ENCODE measurements around the gene SLC25A47.
A peak's percentile ranks its signal among the peaks of the same experiment; 100 is the strongest.

Gene SLC25A47

GRCh38 chr14:100332071-100332639, 9.0 kb downstream of the SLC25A47 start:
- TF ChIP-seq CTCF (IDR thresholded peaks at IDR 0.05; ENCODE audit: low read depth, low read length, poor library complexity, severe bottlenecking) (no peak), EZH2phosphoT487 (IDR thresholded peaks at IDR 0.05; ENCODE audit: borderline replicate concordance, low read length) (no peak)
- no peaks in the 10 kb centered on the region for H3K27me3 ChIP-seq (ENCODE audit: control insufficient read depth, low read length)
- no peak overlapping the region for H3K4me3 ChIP-seq (ENCODE audit: low read length)
- H3K4me2 ChIP-seq (ENCODE audit: low read length), result no peak overlapping the region
- peaks cover 12% of the 10 kb centered on the region for H3K4me1 ChIP-seq (ENCODE audit: control insufficient read depth, low read length)
- no peaks in the 10 kb centered on the region for H3K9me2 ChIP-seq (replicated peaks; ENCODE audit: control insufficient read depth, low read length)
- no peaks in the 10 kb centered on the region for H3K9me3 ChIP-seq (ENCODE audit: control insufficient read depth, insufficient read depth, low read length)
- no peaks in the 10 kb centered on the region for H3F3A ChIP-seq (ENCODE audit: control insufficient read depth, insufficient read depth)
- H3K79me2 ChIP-seq (ENCODE audit: control insufficient read depth, low read length), result no peaks in the 10 kb centered on the region
- peaks cover 11% of the 10 kb centered on the region for H3K36me3 ChIP-seq (ENCODE audit: control insufficient read depth, low read length)
- H4K20me1 ChIP-seq (ENCODE audit: control insufficient read depth, insufficient read depth, low read depth, low read length), result no peaks in the 10 kb centered on the region
- H3K27ac ChIP-seq (ENCODE audit: low read depth, low read length), result no peak overlapping the region

- no peaks in the 10 kb centered on the region for H4K20me1 ChIP-seq (ENCODE audit: control insufficient read depth, insufficient read depth, low read depth, low read length)
- H3K9me2 ChIP-seq (replicated peaks; ENCODE audit: control insufficient read depth, low read length), result no peaks in the 10 kb centered on the region
- no peaks in the 10 kb centered on the region for H3K9me3 ChIP-seq (ENCODE audit: control insufficient read depth, insufficient read depth, low read length)
- peaks cover 15% of the 10 kb centered on the region for H3K36me3 ChIP-seq (ENCODE audit: control insufficient read depth, low read length)
- H3K4me2 ChIP-seq (ENCODE audit: low read length), result 0 out of 2 replicates have a peak overlapping the region, but pooled peaks have one; percentile 20
- no peak overlapping the region for H3K4me3 ChIP-seq (ENCODE audit: low read length)
- H3K79me2 ChIP-seq (ENCODE audit: control insufficient read depth, low read length), result no peaks in the 10 kb centered on the region
- no peak overlapping the region for H3K27ac ChIP-seq (ENCODE audit: low read depth, low read length)
- H3F3A ChIP-seq (ENCODE audit: control insufficient read depth, insufficient read depth), result no peaks in the 10 kb centered on the region
- H3K27me3 ChIP-seq (ENCODE audit: control insufficient read depth, low read length), result no peaks in the 10 kb centered on the region
- H3K4me1 ChIP-seq (ENCODE audit: control insufficient read depth, low read length), result peaks cover 12% of the 10 kb centered on the region
- TF ChIP-seq CTCF (IDR thresholded peaks at IDR 0.05; ENCODE audit: low read depth, low read length, poor library complexity, severe bottlenecking) (no peak), EZH2phosphoT487 (IDR thresholded peaks at IDR 0.05; ENCODE audit: borderline replicate concordance, low read length) (no peak)
Observed at GRCh38 chr14:100332797-100333196, 9.7 kb downstream of the SLC25A47 start.

GRCh38 chr14:100333311-100333710, 10.2 kb downstream of the SLC25A47 start:
- Histone ChIP-seq H3K4me2 (ENCODE audit: low read length) (0 out of 2 replicates have a peak overlapping the region, but pooled peaks have one; percentile 20), H3K4me3 (ENCODE audit: low read length) (no peak overlapping the region), H3K9me3 (ENCODE audit: control insufficient read depth, insufficient read depth, low read length) (no peaks in the 10 kb centered on the region), H3F3A (ENCODE audit: control insufficient read depth, insufficient read depth) (no peaks in the 10 kb centered on the region), H3K79me2 (ENCODE audit: control insufficient read depth, low read length) (no peaks in the 10 kb centered on the region), H3K9me2 (replicated peaks; ENCODE audit: control insufficient read depth, low read length) (no peaks in the 10 kb centered on the region), H4K20me1 (ENCODE audit: control insufficient read depth, insufficient read depth, low read depth, low read length) (no peaks in the 10 kb centered on the region), H3K27ac (ENCODE audit: low read depth, low read length) (no peak overlapping the region), H3K36me3 (ENCODE audit: control insufficient read depth, low read length) (peaks cover 15% of the 10 kb centered on the region), H3K4me1 (ENCODE audit: control insufficient read depth, low read length) (peaks cover 12% of the 10 kb centered on the region), H3K27me3 (ENCODE audit: control insufficient read depth, low read length) (no peaks in the 10 kb centered on the region)
- TF ChIP-seq EZH2phosphoT487 (IDR thresholded peaks at IDR 0.05; ENCODE audit: borderline replicate concordance, low read length) (no peak), CTCF (IDR thresholded peaks at IDR 0.05; ENCODE audit: low read depth, low read length, poor library complexity, severe bottlenecking) (no peak)
